ENCODE measurements around the gene OGFOD3. TPM values are rescaled to one million over a fixed set of nuclear protein-coding genes. Genes with fewer than 3 reads are reported as not detected.

Gene OGFOD3
- total RNA-seq, 1 experiment from 2014 or later: 53.6 TPM

DNA sequence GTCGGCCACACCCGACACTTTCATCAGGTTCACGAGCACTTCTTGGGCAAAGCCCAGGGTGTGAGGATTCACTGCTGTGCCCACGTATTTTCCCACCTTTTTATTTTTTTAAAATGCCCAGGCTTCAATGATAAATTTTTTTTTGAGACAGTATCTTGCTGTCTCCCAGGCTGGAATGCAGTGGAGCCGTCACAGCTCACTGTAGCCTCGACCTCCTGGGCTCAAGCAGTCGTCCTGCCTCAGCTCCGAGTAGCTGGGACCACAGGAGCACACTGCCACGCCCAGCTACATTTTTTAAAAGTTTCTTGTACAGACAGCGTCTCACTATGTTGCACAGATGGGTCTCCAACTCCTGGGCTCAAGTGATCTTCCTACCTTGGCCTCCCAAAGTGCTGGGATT, 29.0 kb downstream of the OGFOD3 start:
- Histone ChIP-seq H3K79me2 (ENCODE audit: insufficient read depth, low read length) (no peaks in the 10 kb centered on the region), H3K27ac (ENCODE audit: low read depth, low read length) (no peak overlapping the region), H4K20me1 (ENCODE audit: insufficient read depth) (no peaks in the 10 kb centered on the region), H3K4me2 (ENCODE audit: low read length) (no peak overlapping the region), H3K4me1 (ENCODE audit: control insufficient read depth in 1 of 2, insufficient read depth in 2 of 2, low read length in 2 of 2) (peaks cover 12 to 26% of the 10 kb centered on the region in 2 experiments), H3K27me3 (ENCODE audit: insufficient read depth, low read length) (no peaks in the 10 kb centered on the region), H3K9me3 (ENCODE audit: control insufficient read depth in 1 of 2, insufficient read depth in 1 of 2, low read depth in 1 of 2, low read length in 2 of 2) (no peaks in the 10 kb centered on the region), H3K36me3 (ENCODE audit: control insufficient read depth in 1 of 2, insufficient read depth in 2 of 2, low read length in 2 of 2) (no peaks in the 10 kb centered on the region), H3K9ac (ENCODE audit: low read length) (no peak overlapping the region), H3K9me2 (ENCODE audit: insufficient read depth) (no peaks in the 10 kb centered on the region), H3K4me3 (replicated peaks in 1 of 2; ENCODE audit: low read depth in 1 of 2, low read length in 2 of 2) (no peak overlapping the region), H2AFZ (ENCODE audit: low read depth, low read length, poor library complexity, severe bottlenecking) (no peak overlapping the region)
- DNase-seq (ENCODE audit: low read depth, low spot score) (no peak), ATAC-seq (no peak)
- ChIA-PET RAD21 (ENCODE audit: low non-redundant PET in 1 of 2, low total read pairs in 2 of 2, uncharacterized antibody in 2 of 2, unreplicated experiment in 2 of 2) (no interaction called here), POLR2A (no interaction called here), CTCF (no interaction called here)
- intact Hi-C loops (cut with micrococcal nuclease): no loop called here
- no TSS peak for BruUV-seq (replicated peaks)
- TF ChIP-seq EGR1 (IDR thresholded peaks at IDR 0.05; ENCODE audit: low read depth) (no peak), FOSL1 (IDR thresholded peaks at IDR 0.05; ENCODE audit: low read depth) (no peak), YY1 (IDR thresholded peaks at IDR 0.05; ENCODE audit: extremely low read depth, insufficient replicate concordance, low read depth, low read length) (no peak), SRF (IDR thresholded peaks at IDR 0.05; ENCODE audit: low read depth) (no peak), TCF7L2 (IDR thresholded peaks at IDR 0.05; ENCODE audit: borderline replicate concordance, extremely low read depth, insufficient read depth, insufficient read length) (no peak), POLR2A (IDR thresholded peaks at IDR 0.05; ENCODE audit: borderline replicate concordance, extremely low read depth, insufficient read depth, insufficient read length) (no peak), SP1 (IDR thresholded peaks at IDR 0.05; ENCODE audit: low read depth) (no peak), ZNF274 (IDR thresholded peaks at IDR 0.05; ENCODE audit: low read depth, low read length) (no peak), ZBTB33 (IDR thresholded peaks at IDR 0.05; ENCODE audit: extremely low read depth, insufficient replicate concordance, low read length) (no peak), EZH2phosphoT487 (IDR thresholded peaks at IDR 0.05; ENCODE audit: borderline replicate concordance) (no peak)
- TF ChIP-seq, protein P1, sequence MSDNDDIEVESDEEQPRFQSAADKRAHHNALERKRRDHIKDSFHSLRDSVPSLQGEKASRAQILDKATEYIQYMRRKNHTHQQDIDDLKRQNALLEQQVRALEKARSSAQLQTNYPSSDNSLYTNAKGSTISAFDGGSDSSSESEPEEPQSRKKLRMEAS (IDR thresholded peaks at IDR 0.05): no peak
- TF ChIP-seq, protein P2, sequence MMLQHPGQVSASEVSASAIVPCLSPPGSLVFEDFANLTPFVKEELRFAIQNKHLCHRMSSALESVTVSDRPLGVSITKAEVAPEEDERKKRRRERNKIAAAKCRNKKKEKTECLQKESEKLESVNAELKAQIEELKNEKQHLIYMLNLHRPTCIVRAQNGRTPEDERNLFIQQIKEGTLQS (IDR thresholded peaks at IDR 0.05): no peak
- TF ChIP-seq, protein P3, sequence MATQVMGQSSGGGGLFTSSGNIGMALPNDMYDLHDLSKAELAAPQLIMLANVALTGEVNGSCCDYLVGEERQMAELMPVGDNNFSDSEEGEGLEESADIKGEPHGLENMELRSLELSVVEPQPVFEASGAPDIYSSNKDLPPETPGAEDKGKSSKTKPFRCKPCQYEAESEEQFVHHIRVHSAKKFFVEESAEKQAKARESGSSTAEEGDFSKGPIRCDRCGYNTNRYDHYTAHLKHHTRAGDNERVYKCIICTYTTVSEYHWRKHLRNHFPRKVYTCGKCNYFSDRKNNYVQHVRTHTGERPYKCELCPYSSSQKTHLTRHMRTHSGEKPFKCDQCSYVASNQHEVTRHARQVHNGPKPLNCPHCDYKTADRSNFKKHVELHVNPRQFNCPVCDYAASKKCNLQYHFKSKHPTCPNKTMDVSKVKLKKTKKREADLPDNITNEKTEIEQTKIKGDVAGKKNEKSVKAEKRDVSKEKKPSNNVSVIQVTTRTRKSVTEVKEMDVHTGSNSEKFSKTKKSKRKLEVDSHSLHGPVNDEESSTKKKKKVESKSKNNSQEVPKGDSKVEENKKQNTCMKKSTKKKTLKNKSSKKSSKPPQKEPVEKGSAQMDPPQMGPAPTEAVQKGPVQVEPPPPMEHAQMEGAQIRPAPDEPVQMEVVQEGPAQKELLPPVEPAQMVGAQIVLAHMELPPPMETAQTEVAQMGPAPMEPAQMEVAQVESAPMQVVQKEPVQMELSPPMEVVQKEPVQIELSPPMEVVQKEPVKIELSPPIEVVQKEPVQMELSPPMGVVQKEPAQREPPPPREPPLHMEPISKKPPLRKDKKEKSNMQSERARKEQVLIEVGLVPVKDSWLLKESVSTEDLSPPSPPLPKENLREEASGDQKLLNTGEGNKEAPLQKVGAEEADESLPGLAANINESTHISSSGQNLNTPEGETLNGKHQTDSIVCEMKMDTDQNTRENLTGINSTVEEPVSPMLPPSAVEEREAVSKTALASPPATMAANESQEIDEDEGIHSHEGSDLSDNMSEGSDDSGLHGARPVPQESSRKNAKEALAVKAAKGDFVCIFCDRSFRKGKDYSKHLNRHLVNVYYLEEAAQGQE (IDR thresholded peaks at IDR 0.05; ENCODE audit: low read depth): no peak

Data from HCT116 (cell line).